Activated CD8-positive, alpha-beta memory T cell treated with anti-CD3 and anti-CD28 coated beads for 1 hour (primary cell): Measurements from ENCODE around the gene PITX3.

Experiments
- DNase-seq, 2 donors: peaks; one replicate each; pipeline ENCODE4 v3.0.0-alpha.2; 2020; ENCODE audit warnings: low read depth in 1 of 2; ENCODE audit errors: extremely low read depth in 1 of 2

Gene PITX3

GRCh38 chr10:102241444-102242117, at the start of gene PITX3:
TSS of gene PITX3 (minus strand) at chr10:102241512. CDS start at chr10:102232080, 9,432 bp downstream.
- peak; percentile 61 to 74 for DNase-seq

- DNase-seq: no peak
These were observed 48.5 kb upstream of the PITX3 start for GRCh38 chr10:102289840-102290239.

GRCh38 chr10:102289356-102289755, 48.0 kb upstream of the PITX3 start:
- DNase-seq: no peak

GRCh38 chr10:102287991-102288390, 46.7 kb upstream of the PITX3 start:
- no peak for DNase-seq

- no peak for DNase-seq
These were observed 46.2 kb upstream of the PITX3 start for GRCh38 chr10:102287538-102287937.

GRCh38 chr10:102286216-102286615, 44.9 kb upstream of the PITX3 start:
- no peak for DNase-seq

- DNase-seq: no peak
These were observed 43.8 kb upstream of the PITX3 start for GRCh38 chr10:102285133-102285532.

- DNase-seq: no peak
These were observed 43.2 kb upstream of the PITX3 start for GRCh38 chr10:102284531-102284930.

GRCh38 chr10:102283890-102284289, 42.6 kb upstream of the PITX3 start:
- no peak for DNase-seq

GRCh38 chr10:102283488-102283887, 42.2 kb upstream of the PITX3 start:
- DNase-seq: no peak

- DNase-seq: no peak
These were observed 39.8 kb upstream of the PITX3 start for GRCh38 chr10:102281102-102281487.

GRCh38 chr10:102280397-102281101, 39.2 kb upstream of the PITX3 start:
- no peak for DNase-seq

- no peak for DNase-seq
These were observed 37.8 kb upstream of the PITX3 start for GRCh38 chr10:102279104-102279503.

- no peak for DNase-seq
These were observed 34.0 kb upstream of the PITX3 start for GRCh38 chr10:102275343-102275742.

GRCh38 chr10:102274062-102274461, 32.8 kb upstream of the PITX3 start:
- DNase-seq: no peak

GRCh38 chr10:102269017-102269416, 27.7 kb upstream of the PITX3 start:
- no peak for DNase-seq

- DNase-seq: no peak
These were observed 27.1 kb upstream of the PITX3 start for GRCh38 chr10:102268375-102268888.

- DNase-seq: no peak
These were observed 26.4 kb upstream of the PITX3 start for GRCh38 chr10:102267748-102268147.

- DNase-seq: no peak
These were observed 25.4 kb upstream of the PITX3 start for GRCh38 chr10:102266670-102267069.

- no peak for DNase-seq
These were observed 23.1 kb upstream of the PITX3 start for GRCh38 chr10:102264371-102264770.

- DNase-seq: no peak
These were observed 21.5 kb upstream of the PITX3 start for GRCh38 chr10:102262744-102263370.

GRCh38 chr10:102261842-102262241, 20.5 kb upstream of the PITX3 start:
- no peak for DNase-seq
